ENCODE data around the gene KRTAP10-1.

The KRTAP10-1 gene

GRCh38 chr21:44547656-44548331 lies 7.8 kb upstream of the KRTAP10-1 start:
- DNase-seq: no peak

- no peak for DNase-seq
These were observed 4.6 kb upstream of the KRTAP10-1 start for GRCh38 chr21:44544566-44544965.

GRCh38 chr21:44542716-44543115 lies 2.7 kb upstream of the KRTAP10-1 start:
- no peak for DNase-seq

- DNase-seq: no peak
These were observed 820 bp upstream of the KRTAP10-1 start for GRCh38 chr21:44540741-44541288.

- no peak for DNase-seq
These were observed 949 bp downstream of the KRTAP10-1 start for GRCh38 chr21:44539046-44539445.

GRCh38 chr21:44537930-44538911 lies 1.8 kb downstream of the KRTAP10-1 start:
- DNase-seq: no peak

- DNase-seq: no peak
These were observed 4.0 kb downstream of the KRTAP10-1 start for GRCh38 chr21:44535963-44536362.

- no peak for DNase-seq
These were observed 5.3 kb downstream of the KRTAP10-1 start for GRCh38 chr21:44534688-44535087.

GRCh38 chr21:44533891-44534627 lies 5.9 kb downstream of the KRTAP10-1 start:
- DNase-seq: no peak

GRCh38 chr21:44533121-44533890 lies 6.7 kb downstream of the KRTAP10-1 start:
- DNase-seq: peak; percentile 27

- peak; percentile 19 for DNase-seq
These were observed 7.3 kb downstream of the KRTAP10-1 start for GRCh38 chr21:44532712-44533111.

GRCh38 chr21:44531606-44532564 lies 8.1 kb downstream of the KRTAP10-1 start:
- DNase-seq: peak; percentile 18

GRCh38 chr21:44530903-44531605 lies 8.9 kb downstream of the KRTAP10-1 start:
- peak; percentile 26 for DNase-seq

GRCh38 chr21:44530221-44530902 lies 9.6 kb downstream of the KRTAP10-1 start:
- DNase-seq: no peak

- DNase-seq: peak; percentile 26
These were observed 10.4 kb downstream of the KRTAP10-1 start for GRCh38 chr21:44529503-44530125.

GRCh38 chr21:44529011-44529421 lies 11.0 kb downstream of the KRTAP10-1 start:
- DNase-seq: peak; percentile 22

- DNase-seq: peak; percentile 24
These were observed 11.4 kb downstream of the KRTAP10-1 start for GRCh38 chr21:44528634-44528995.

GRCh38 chr21:44527983-44528633 lies 11.9 kb downstream of the KRTAP10-1 start:
- peak; percentile 21 for DNase-seq
